MM.1S (cell line): ENCODE measurements around the gene PTPRO.

Experiments used
- DNase-seq: peaks from one replicate; pipeline ENCODE4 v3.0.0-alpha.2; 2015
- H2AFZ ChIP-seq: fragments of 300-600 bp; sonication (generic); 2 replicates; pipeline ENCODE4 v1.6.0; 2016; ENCODE audit warnings: antibody characterized with exemption, low read length
- H3F3A ChIP-seq: fragments of 300-600 bp; sonication (generic); 2 replicates; pipeline ENCODE4 v1.6.1; 2016; ENCODE audit warnings: mild to moderate bottlenecking, antibody characterized with exemption, low read length, moderate library complexity, mixed read lengths; ENCODE audit not compliant: insufficient read depth
- H3K27ac ChIP-seq: fragments of 300-600 bp; sonication (generic); 2 replicates; pipeline ENCODE4 v1.5.1; 2016; ENCODE audit warnings: mild to moderate bottlenecking, low read length
- H3K27me3 ChIP-seq: fragments of 300-600 bp; sonication (generic); replicated peaks from 2 replicates; pipeline ENCODE4 v1.6.0; 2016; ENCODE audit warnings: low read length; ENCODE audit not compliant: insufficient read depth
- H3K36me3 ChIP-seq: fragments of 300-600 bp; sonication (generic); replicated peaks from 2 replicates; pipeline ENCODE4 v1.6.1; 2016; ENCODE audit warnings: mild to moderate bottlenecking, low read length, mixed read lengths; ENCODE audit not compliant: insufficient read depth
- H3K4me1 ChIP-seq: fragments of 300-600 bp; sonication (generic); 2 replicates; pipeline ENCODE4 v1.6.1; 2016; ENCODE audit warnings: low read length, mixed read lengths
- H3K4me2 ChIP-seq: fragments of 300-600 bp; sonication (generic); 2 replicates; pipeline ENCODE4 v1.6.0; 2016; ENCODE audit warnings: low read depth, low read length
- H3K4me3 ChIP-seq: fragments of 300-600 bp; sonication (generic); 2 replicates; pipeline ENCODE4 v1.5.1; 2016; ENCODE audit warnings: low read length, mixed read lengths
- H3K79me2 ChIP-seq: fragments of 300-600 bp; sonication (generic); 2 replicates; pipeline ENCODE4 v1.6.1; 2016; ENCODE audit warnings: mixed run types, low read length, mixed read lengths
- H3K9ac ChIP-seq: fragments of 300-600 bp; sonication (generic); 2 replicates; pipeline ENCODE4 v1.6.1; 2016; ENCODE audit warnings: low read length, mixed read lengths
- H3K9me2 ChIP-seq: fragments of 300-600 bp; sonication (generic); replicated peaks from 2 replicates; pipeline ENCODE4 v1.6.1; 2016; ENCODE audit warnings: mild to moderate bottlenecking, low read length, mixed read lengths; ENCODE audit not compliant: insufficient read depth
- H3K9me3 ChIP-seq: fragments of 300-600 bp; sonication (generic); replicated peaks from 2 replicates; pipeline ENCODE4 v1.6.1; 2016; ENCODE audit warnings: mild to moderate bottlenecking, low read length, mixed read lengths; ENCODE audit not compliant: insufficient read depth
- H4K20me1 ChIP-seq: fragments of 300-600 bp; sonication (generic); 2 replicates; pipeline ENCODE4 v1.6.1; 2016; ENCODE audit warnings: mild to moderate bottlenecking, low read length, moderate library complexity, mixed read lengths; ENCODE audit not compliant: insufficient read depth
- EZH2 ChIP-seq: fragments of 300-600 bp; sonication (generic); optimal IDR thresholded peaks from 2 replicates; pipeline ENCODE3; 2017; ENCODE audit warnings: low read depth, mild to moderate bottlenecking, antibody characterized with exemption, low read length, mixed read lengths
- EZH2phosphoT487 ChIP-seq: fragments of 300-600 bp; sonication (generic); IDR thresholded peaks from 2 replicates; pipeline ENCODE4 v1.6.1; 2018; ENCODE audit warnings: antibody characterized with exemption, low read length
- TF ChIP-seq, protein P1 (sequence below): fragments of 300-600 bp; sonication (generic); IDR thresholded peaks from 2 replicates; pipeline ENCODE4 v1.5.1; 2016; ENCODE audit warnings: antibody characterized with exemption, low read length, mixed read lengths

PTPRO gene

DNA sequence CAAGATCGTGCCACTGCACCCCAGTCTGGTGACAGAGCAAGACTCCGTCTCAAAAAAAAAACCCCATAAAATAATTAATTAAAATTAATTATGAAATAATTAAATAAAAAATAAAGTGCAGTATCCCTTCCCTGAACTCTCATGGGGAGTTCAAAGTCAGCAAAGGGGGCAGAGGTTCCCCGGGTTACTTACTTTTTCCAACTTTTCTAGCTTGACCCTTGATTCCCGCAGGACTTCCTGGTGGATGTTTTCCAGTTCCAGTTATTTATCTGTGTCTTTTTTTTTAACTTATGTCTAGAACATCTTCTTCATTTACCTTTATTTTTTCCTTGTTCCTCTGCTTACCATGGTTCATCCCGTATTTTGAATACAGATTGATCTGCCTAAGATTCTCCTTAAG is 269.5 kb downstream of the PTPRO start:
- Histone ChIP-seq H3F3A (no peaks in the 10 kb centered on the region), H3K9me3 (no peaks in the 10 kb centered on the region), H2AFZ (no peak overlapping the region), H3K27ac (no peak overlapping the region), H3K4me1 (0 out of 2 replicates have a peak, but pooled peaks cover 3% of the 10 kb centered on the region), H3K9me2 (no peaks in the 10 kb centered on the region), H3K36me3 (no peaks in the 10 kb centered on the region), H3K27me3 (no peaks in the 10 kb centered on the region), H4K20me1 (no peaks in the 10 kb centered on the region), H3K4me3 (no peak overlapping the region), H3K9ac (no peak overlapping the region), H3K4me2 (no peak overlapping the region), H3K79me2 (no peaks in the 10 kb centered on the region)
- TF ChIP-seq EZH2phosphoT487, result no peak
- TF ChIP-seq EZH2, result no peak
- TF ChIP-seq, protein P1, sequence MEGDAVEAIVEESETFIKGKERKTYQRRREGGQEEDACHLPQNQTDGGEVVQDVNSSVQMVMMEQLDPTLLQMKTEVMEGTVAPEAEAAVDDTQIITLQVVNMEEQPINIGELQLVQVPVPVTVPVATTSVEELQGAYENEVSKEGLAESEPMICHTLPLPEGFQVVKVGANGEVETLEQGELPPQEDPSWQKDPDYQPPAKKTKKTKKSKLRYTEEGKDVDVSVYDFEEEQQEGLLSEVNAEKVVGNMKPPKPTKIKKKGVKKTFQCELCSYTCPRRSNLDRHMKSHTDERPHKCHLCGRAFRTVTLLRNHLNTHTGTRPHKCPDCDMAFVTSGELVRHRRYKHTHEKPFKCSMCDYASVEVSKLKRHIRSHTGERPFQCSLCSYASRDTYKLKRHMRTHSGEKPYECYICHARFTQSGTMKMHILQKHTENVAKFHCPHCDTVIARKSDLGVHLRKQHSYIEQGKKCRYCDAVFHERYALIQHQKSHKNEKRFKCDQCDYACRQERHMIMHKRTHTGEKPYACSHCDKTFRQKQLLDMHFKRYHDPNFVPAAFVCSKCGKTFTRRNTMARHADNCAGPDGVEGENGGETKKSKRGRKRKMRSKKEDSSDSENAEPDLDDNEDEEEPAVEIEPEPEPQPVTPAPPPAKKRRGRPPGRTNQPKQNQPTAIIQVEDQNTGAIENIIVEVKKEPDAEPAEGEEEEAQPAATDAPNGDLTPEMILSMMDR, result no peak
- DNase-seq, result no peak

DNA sequence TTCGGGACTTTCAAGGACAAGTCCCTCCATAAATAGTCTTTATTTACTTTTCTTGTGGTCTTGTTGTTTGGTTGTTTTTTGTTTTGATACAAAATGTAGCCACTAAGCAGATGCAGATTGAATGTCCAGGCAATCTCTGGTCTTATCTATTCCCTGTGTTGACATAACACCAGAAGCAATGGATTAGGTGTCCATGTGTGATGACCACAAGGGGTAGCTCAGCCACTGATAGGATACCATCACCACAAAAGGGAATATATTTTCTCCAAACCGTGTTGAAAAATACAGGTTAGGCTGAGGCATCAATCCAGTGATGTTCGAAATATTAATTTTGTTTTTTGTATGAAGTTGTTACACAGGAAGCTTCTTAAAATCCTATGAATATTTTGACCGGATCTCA is 270.6 kb downstream of the PTPRO start:
- TF ChIP-seq, protein P1, result no peak
- TF ChIP-seq EZH2 (no peak), EZH2phosphoT487 (no peak)
- Histone ChIP-seq H3K4me2 (no peak overlapping the region), H3K79me2 (no peaks in the 10 kb centered on the region), H3K9ac (no peak overlapping the region), H3F3A (no peaks in the 10 kb centered on the region), H3K27ac (no peak overlapping the region), H3K9me3 (no peaks in the 10 kb centered on the region), H4K20me1 (no peaks in the 10 kb centered on the region), H3K4me1 (0 out of 2 replicates have a peak, but pooled peaks cover 3% of the 10 kb centered on the region), H3K4me3 (no peak overlapping the region), H3K27me3 (no peaks in the 10 kb centered on the region), H3K9me2 (no peaks in the 10 kb centered on the region), H3K36me3 (no peaks in the 10 kb centered on the region), H2AFZ (no peak overlapping the region)
- no peak for DNase-seq

DNA sequence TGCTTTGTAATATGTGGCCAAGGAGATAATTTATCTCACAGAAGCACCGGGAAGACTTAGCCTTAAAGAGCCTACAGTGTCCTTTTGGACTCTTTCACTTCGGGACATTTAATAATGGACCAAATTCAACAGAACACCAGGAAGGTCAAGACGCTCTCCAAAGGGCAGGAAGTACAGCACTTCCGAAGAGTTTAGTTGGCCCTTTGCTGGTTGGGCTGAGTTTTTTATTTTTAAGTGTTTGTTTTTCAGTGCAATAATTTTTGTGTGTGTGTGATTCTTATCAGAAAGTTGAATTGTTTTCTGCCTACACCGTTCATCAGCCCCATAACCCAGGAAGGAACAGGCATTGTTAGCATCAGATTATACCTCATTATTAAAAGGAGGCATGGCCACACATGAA is 273.9 kb downstream of the PTPRO start:
- no peak overlapping the region for H3K4me2 ChIP-seq
- no peaks in the 10 kb centered on the region for H3K27me3 ChIP-seq
- no peaks in the 10 kb centered on the region for H3K4me1 ChIP-seq
- no peak overlapping the region for H2AFZ ChIP-seq
- no peaks in the 10 kb centered on the region for H3K9me3 ChIP-seq
- H3K27ac ChIP-seq, result no peak overlapping the region
- H3K36me3 ChIP-seq, result no peaks in the 10 kb centered on the region
- no peak overlapping the region for H3K9ac ChIP-seq
- DNase-seq, result no peak
- no peaks in the 10 kb centered on the region for H3F3A ChIP-seq
- H3K4me3 ChIP-seq, result no peak overlapping the region
- H3K79me2 ChIP-seq, result no peaks in the 10 kb centered on the region
- H3K9me2 ChIP-seq, result no peaks in the 10 kb centered on the region
- TF ChIP-seq EZH2phosphoT487 (no peak), EZH2 (no peak)
- TF ChIP-seq, protein P1, result no peak
- H4K20me1 ChIP-seq, result no peaks in the 10 kb centered on the region
